Stimulated activated CD8-positive, alpha-beta memory T cell treated with anti-CD3 and anti-CD28 coated beads, Interleukin-12 subunit alpha, Interleukin-12 subunit beta, amount 100 ng/mL, for 4 hours (primary cell): ENCODE measurements around the gene ATG2A.
A peak's percentile ranks its signal among the peaks of the same experiment; 100 is the strongest.
"Not testable (repeated sequence)": the region's sequence is repeated elsewhere in the genome, so short reads cannot be mapped to it uniquely, and the experiment has no call there.

Source experiments
- DNase-seq: peaks from one replicate; pipeline ENCODE4 v3.0.0-alpha.2; 2020; ENCODE audit warnings: low read depth

ATG2A gene

GRCh38 chr11:64852804-64853509 is 64.1 kb downstream of the ATG2A start:
- DNase-seq, result no peak

GRCh38 chr11:64851831-64852351 is 65.1 kb downstream of the ATG2A start:
- no peak for DNase-seq

- DNase-seq, result no peak
Measured at GRCh38 chr11:64850979-64851567, 65.9 kb downstream of the ATG2A start.

GRCh38 chr11:64849598-64850356 is 67.2 kb downstream of the ATG2A start:
- DNase-seq, result no peak

- no peak for DNase-seq
Measured at GRCh38 chr11:64848826-64849597, 68.0 kb downstream of the ATG2A start.

- no peak for DNase-seq
Measured at GRCh38 chr11:64848214-64848825, 68.7 kb downstream of the ATG2A start.

GRCh38 chr11:64846998-64847666 is 69.9 kb downstream of the ATG2A start:
- DNase-seq, result peak; percentile 76

- not testable (repeated sequence) for DNase-seq
Measured at GRCh38 chr11:64845776-64846129, 71.3 kb downstream of the ATG2A start.

- no peak for DNase-seq
Measured at GRCh38 chr11:64845129-64845775, 71.8 kb downstream of the ATG2A start.
